Right ventricle myocardium inferior (tissue), 1 donor: Measurements from ENCODE around the gene AGBL4. TPM values are rescaled to one million over a fixed set of nuclear protein-coding genes. Genes with fewer than 3 reads are reported as not detected.

ENCODE experiments used
- ATAC-seq: fragments of 200-7000 bp; cut with Tn5 transposase; one replicate; pipeline ENCODE4 v1.9.1; 2020; ENCODE audit warnings: mild to moderate bottlenecking, moderate library complexity
- DNase-seq: peaks from one replicate; pipeline ENCODE4 v3.0.0; 2021; ENCODE audit errors: missing footprints
- intact Hi-C: fragments of 100-400 bp; cut with DNase I; formaldehyde crosslinking; loops from one replicate; pipeline ENCODE4 v1.11.0; 2022
- total RNA-seq: library from RNA; stranded (reverse); fragmentation: NEBNext Ultra II Directional; extraction: Animal tissue kit (Norgen Biotek cat#: 25700); gene quantifications from one replicate; pipeline ENCODE4 v1.2.1, GENCODE V29; 2021
- donor health status: DM: no; HTN: yes; CAD: no; lungs with severe emphysema.

AGBL4 gene
- total RNA-seq, 1 donor from 2014 or later, result 0.14 TPM

GRCh38 chr1:48676376-48676775, 1347.4 kb downstream of the AGBL4 start:
- intact Hi-C loops, result loop anchor here (5.0 kb wide), 2 partner anchors 141 to 1671 kb away; no protein-coding TSS in a partner anchor
- no peak for ATAC-seq
- DNase-seq, result no peak

GRCh38 chr1:48675251-48675650, 1348.5 kb downstream of the AGBL4 start:
- ATAC-seq (no peak), DNase-seq (no peak)
- intact Hi-C loops, result loop anchor here (5.0 kb wide), 2 partner anchors 142 to 1672 kb away; no protein-coding TSS in a partner anchor

GRCh38 chr1:48674641-48675040, 1349.1 kb downstream of the AGBL4 start:
- DNase-seq, result no peak
- ATAC-seq, result no peak
- intact Hi-C loops, result loop anchor here (5.0 kb wide), 2 partner anchors 143 to 1673 kb away; no protein-coding TSS in a partner anchor

GRCh38 chr1:48673332-48674105, 1350.2 kb downstream of the AGBL4 start:
- intact Hi-C loops, result no loop called here
- DNase-seq (no peak), ATAC-seq (no peak)

GRCh38 chr1:48671578-48671977, 1352.2 kb downstream of the AGBL4 start:
- no peak for DNase-seq
- ATAC-seq, result no peak
- intact Hi-C loops, result no loop called here

GRCh38 chr1:48670234-48671020, 1353.3 kb downstream of the AGBL4 start:
- no peak for DNase-seq
- intact Hi-C loops, result no loop called here
- no peak for ATAC-seq

- intact Hi-C loops, result no loop called here
- peak; percentile 16 for ATAC-seq
- DNase-seq, result no peak
Measured at GRCh38 chr1:48668339-48668738, 1355.4 kb downstream of the AGBL4 start.

GRCh38 chr1:48667782-48668181, 1356.0 kb downstream of the AGBL4 start:
- ATAC-seq, result no peak
- intact Hi-C loops, result no loop called here

GRCh38 chr1:48665708-48666407, 1357.9 kb downstream of the AGBL4 start:
- intact Hi-C loops, result no loop called here
- ATAC-seq (no peak), DNase-seq (no peak)

More at GRCh38 chr1:48667782-48668181, 1356.0 kb downstream of the AGBL4 start:
- DNase-seq, result no peak

- intact Hi-C loops, result no loop called here
- no peak for DNase-seq
- no peak for ATAC-seq
Measured at GRCh38 chr1:48661726-48662463, 1361.9 kb downstream of the AGBL4 start.

- intact Hi-C loops, result no loop called here
- no peak for ATAC-seq
Measured at GRCh38 chr1:48659801-48660200, 1364.0 kb downstream of the AGBL4 start.

GRCh38 chr1:48657413-48657812, 1366.3 kb downstream of the AGBL4 start:
- intact Hi-C loops, result no loop called here

More at GRCh38 chr1:48659801-48660200, 1364.0 kb downstream of the AGBL4 start:
- no peak for DNase-seq

GRCh38 chr1:48654606-48655210, 1369.0 kb downstream of the AGBL4 start:
- DNase-seq (no peak), ATAC-seq (peak; percentile 59)
- intact Hi-C loops, result no loop called here

More at GRCh38 chr1:48657413-48657812, 1366.3 kb downstream of the AGBL4 start:
- DNase-seq, result no peak
- no peak for ATAC-seq

- no peak for ATAC-seq
- no peak for DNase-seq
- intact Hi-C loops, result no loop called here
Measured at GRCh38 chr1:48652334-48652733, 1371.4 kb downstream of the AGBL4 start.

GRCh38 chr1:48649880-48650279, 1373.9 kb downstream of the AGBL4 start:
- no peak for ATAC-seq
- intact Hi-C loops, result no loop called here
- no peak for DNase-seq

GRCh38 chr1:48645883-48646282, 1377.9 kb downstream of the AGBL4 start:
- DNase-seq (no peak), ATAC-seq (no peak)
- intact Hi-C loops, result no loop called here

GRCh38 chr1:48644905-48645605, 1378.7 kb downstream of the AGBL4 start:
- intact Hi-C loops, result no loop called here
- no peak for ATAC-seq

More at GRCh38 chr1:48644905-48645605, 1378.7 kb downstream of the AGBL4 start:
- DNase-seq, result no peak
